Fibroblast of skin of abdomen (primary cell): ENCODE data around the gene ZNF688.

ENCODE experiments used
- DNase-seq: peaks from one replicate; pipeline ENCODE4 v3.0.0-alpha.2; 2013

Gene ZNF688

GRCh38 chr16:30585400-30586191, 14.1 kb upstream of the ZNF688 start, which contains the start of gene ZNF785:
Gene ZNF785, minus strand, starts transcription at chr16:30585697. Its CDS starts 86 bp downstream, at chr16:30585611.
- peak; percentile 99 for DNase-seq

DNA sequence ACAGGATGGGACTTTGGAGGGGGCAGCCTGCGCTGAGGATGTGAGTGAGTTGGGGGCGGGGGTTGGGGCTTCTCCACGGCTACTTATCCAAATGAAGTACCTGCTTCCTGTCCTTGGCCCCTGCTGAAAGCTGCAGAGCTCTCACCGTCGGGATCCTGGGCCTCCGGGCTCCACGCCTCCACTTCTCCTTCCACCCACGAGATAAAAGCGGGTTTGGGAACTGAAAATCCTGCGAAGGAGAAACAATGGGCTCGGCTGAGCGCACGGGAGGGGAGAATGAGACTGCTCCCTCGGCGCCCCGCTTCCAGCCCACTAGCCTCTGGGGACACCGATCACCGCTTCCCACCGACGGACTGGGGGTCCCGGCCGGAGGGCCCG, 13.5 kb upstream of the ZNF688 start:
- DNase-seq: peak; percentile 9

DNA sequence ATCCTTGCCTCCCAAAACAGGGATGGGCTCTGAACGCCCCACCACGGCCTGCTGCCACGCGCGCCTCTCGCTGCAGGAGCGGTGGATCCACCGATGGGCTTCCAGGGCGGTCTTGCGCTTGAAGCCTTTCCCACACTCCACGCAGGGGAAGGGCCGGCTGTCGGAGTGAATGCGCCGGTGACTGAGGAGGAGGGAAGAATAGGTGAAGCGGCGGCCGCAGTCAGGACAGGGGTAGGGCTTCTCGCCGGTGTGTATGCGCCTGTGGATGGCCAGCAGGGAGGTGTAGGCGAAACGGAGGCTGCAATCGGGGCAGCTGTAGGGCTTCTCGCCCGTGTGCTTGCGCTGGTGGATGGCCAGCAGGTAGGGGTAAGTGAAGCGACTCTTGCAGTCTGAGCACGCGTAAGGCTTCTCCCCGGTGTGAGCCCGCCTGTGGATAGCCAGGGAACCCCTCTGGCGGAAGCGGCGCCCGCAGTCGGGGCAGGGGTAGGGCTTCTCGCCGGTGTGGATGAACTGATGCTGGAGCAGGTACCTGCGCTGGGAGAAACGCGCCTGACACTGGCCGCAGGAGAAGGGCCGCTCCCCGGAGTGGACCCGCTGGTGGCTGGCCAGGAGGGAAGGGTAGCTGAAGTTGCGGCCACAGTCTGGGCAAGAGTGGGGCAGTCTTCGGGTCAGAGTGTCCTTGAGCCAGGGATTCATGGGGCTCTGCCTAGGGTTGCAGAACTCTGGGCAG, 11.3 kb upstream of the ZNF688 start:
- DNase-seq: no peak

DNA sequence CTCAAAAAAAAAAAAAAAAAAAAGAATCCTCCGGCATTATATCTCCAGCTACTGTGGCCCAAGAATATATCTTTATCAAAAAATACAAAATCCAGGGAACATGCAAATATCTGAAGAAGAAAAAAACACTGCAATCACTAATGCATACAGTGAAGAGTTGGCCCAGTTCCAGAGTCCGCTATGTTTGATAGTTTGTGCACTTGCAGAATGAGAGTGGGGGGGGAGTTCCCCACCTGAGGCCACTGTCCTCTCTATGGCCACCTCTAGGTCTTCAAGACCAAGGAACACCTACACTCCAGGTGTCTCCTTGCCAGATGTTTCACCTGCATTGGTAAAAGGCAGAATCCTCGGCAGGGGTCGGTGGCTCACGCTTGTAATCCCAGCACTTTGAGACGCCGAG, 9.9 kb upstream of the ZNF688 start:
- no peak for DNase-seq

DNA sequence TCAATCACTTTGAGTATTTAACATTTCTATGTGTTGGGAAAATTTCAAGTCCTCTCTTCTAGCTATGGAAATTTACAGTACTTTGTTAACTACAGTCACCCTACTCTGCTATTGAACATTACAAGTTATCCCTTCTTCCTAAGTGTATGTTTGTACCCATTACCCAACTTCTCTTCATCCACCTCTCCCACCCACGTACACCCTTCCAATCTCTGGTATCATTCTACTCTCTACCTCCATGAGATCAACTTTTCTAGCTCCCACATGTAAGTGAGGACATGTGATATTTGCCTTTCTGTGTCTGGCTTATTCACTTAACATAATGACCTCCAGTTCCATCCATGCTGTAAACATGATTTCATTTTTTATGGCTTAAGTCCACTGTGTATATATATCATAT, 3.2 kb upstream of the ZNF688 start:
- DNase-seq: no peak

- peak; percentile 19 for DNase-seq
Measured at GRCh38 chr16:30570636-30571444, 674 bp downstream of the ZNF688 start.

DNA sequence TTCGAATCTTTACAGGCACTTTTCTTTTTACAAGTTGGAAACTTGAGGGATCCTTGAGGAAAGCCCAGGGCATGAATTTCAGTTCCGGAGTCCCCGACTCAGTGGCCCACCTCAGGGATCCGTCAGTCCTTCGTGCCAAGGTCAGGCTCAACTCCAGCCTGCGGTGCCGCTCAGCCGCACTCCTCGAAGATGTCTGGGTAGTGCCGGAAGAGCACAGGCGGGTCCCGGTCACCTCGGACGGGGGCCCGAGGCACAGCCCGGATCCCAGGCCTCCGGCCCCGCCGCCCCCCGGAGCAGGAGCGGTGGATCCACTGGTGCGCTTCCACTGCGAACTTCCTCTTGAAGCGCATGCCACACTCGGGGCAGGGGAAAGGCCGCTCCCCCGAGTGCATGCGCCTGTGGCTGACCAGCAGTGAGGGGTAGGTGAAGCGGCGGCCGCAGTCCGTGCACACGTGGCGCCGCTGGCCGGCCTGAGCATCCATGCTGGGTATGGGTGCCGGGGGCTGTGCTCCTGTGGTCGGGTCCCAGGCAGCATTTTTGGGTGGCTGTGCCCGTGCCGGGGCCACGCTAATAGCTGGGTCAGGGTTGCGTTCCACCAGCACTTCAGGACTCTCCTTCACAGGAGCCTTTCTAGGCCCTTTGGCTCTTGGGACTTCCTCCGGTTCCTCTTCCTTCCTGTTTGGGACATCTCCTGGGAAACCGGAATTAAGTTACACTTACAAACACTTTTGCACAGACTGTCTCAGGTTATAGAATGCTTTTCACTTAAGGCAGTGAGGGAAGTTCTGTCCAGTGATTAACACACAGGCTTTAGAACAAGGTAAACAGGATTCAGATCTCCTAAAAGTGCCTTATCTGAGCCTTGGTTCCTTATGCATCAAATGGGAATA, 1.5 kb downstream of the ZNF688 start:
- no peak for DNase-seq

GRCh38 chr16:30569281-30569680, 2.2 kb downstream of the ZNF688 start:
- DNase-seq: no peak

DNA sequence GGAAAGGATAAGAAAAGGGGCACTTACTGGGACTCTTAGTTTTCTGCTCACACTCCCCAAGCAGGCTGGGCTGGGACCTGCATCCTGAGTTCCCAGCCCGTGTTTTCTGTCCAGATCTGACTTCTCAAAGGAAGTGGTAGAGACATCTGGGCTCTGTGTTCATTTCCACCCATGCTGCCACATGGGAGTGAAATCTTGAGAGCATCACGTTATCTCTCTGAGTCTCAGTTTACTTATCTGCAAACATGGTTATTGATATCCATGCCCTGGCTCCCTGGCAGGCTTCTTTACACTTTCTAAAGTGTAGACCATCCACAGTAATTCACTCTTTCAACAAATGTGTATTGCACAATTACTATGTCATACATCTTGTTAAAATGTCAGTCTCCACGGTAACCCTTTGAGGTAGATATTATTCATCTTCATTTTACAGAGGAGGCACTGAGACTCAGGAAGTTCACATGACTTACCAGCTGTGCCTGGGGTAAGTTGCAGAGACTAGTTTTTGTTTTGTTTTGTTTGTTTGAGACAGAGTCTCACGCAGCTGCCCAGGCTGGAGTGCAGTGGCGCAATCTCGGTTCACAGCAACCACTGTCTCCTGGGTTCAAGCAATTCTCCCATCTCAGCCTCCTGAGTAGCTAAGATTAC, 3.4 kb downstream of the ZNF688 start:
- peak; percentile 56 for DNase-seq

- no peak for DNase-seq
Measured at GRCh38 chr16:30567160-30567990, 4.1 kb downstream of the ZNF688 start.

GRCh38 chr16:30566531-30566930, 5.0 kb downstream of the ZNF688 start:
- no peak for DNase-seq

DNA sequence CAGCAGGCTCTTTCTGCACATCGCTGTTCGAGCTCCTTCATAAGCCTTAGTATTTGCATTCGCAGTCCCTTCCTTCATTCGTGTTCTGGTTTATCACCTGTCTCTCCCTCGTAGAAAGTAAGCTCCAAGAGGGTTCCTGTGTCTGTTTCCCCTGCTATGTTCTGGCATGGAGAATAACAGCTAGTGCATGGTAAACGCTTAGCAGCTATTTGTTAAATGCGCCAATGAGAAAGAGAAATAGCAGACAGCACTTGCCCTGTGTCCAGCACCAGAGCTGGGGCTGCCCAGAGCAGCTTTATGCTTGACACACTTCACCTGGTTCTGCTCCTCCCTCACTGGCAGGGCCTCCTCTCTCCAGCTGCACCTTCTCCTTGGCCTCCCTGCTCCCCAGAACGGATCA, 5.5 kb downstream of the ZNF688 start:
- DNase-seq: no peak

DNA sequence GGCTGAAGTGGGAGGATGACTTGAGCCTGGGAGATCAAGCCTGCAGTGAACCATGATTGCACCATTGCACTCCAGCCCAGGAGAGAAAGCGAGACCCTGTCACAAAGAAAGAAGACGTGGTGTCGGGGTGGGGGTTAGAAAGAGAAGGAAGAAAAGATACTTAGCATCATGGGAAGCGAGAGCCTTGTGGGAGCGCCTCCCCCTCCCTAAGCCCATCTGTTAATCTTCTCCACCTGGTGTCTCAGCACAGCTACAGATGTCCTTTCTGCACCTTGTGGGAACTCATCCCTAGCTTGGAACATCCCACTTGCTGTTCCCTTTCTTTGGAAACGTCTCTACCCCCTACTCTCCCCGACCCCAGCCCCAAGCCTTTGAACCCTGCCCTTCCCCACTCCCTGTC, 6.0 kb downstream of the ZNF688 start:
- DNase-seq: no peak

- no peak for DNase-seq
Measured at GRCh38 chr16:30562021-30562420, 9.5 kb downstream of the ZNF688 start.

GRCh38 chr16:30561089-30561816, 10.3 kb downstream of the ZNF688 start:
- DNase-seq: no peak

DNA sequence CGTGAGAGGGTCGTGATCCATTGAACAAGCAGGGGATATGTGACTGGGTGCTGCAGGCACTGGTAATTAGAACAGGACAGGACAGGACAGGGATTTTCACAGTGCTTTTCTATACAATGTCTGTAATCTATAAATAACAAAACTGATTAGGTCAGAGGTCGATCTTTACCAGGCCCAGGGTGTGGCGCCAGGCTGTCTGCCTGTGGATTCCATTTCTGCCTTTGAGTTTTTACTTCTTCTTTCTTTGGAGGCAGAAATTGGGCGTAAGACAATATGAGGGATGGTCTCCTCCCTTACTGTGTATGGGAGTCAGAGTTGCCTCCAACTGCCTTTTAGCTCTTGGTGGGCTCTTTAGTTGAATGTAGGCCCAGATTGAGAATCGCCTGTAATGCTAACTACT, 11.8 kb downstream of the ZNF688 start:
- no peak for DNase-seq

- no peak for DNase-seq
Measured at GRCh38 chr16:30558789-30559377, 12.6 kb downstream of the ZNF688 start.

- DNase-seq: peak; percentile 98
Measured at GRCh38 chr16:30557957-30558788, 13.3 kb downstream of the ZNF688 start, which contains the start of gene ZNF764. Gene ZNF764, minus strand, starts transcription at chr16:30558374. Its CDS starts 192 bp downstream, at chr16:30558182.

- DNase-seq: no peak
Measured at GRCh38 chr16:30557707-30557956, 13.9 kb downstream of the ZNF688 start.
